ENCODE results near the gene PCDHGB3. TPM values are rescaled to one million over a fixed set of nuclear protein-coding genes. Genes with fewer than 3 reads are reported as not detected.
A peak's percentile ranks its signal among the peaks of the same experiment; 100 is the strongest.
"Not testable (repeated sequence)": the region's sequence is repeated elsewhere in the genome, so short reads cannot be mapped to it uniquely, and the experiment has no call there.

PCDHGB3 gene
- total and polyA plus RNA-seq, 5 donors from 2014 or later: 0.20 TPM; not detected in 4

DNA sequence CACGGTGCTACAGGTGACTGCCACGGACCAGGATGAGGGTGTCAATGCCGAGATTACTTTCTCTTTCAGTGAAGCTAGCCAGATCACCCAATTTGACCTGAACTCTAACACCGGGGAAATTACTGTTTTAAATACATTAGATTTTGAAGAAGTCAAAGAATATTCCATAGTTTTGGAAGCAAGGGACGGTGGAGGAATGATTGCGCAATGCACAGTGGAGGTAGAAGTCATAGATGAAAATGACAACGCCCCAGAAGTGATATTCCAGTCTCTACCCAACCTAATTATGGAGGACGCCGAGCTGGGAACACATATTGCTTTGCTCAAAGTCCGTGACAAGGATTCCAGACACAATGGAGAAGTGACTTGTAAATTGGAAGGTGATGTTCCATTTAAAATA is 18.6 kb downstream of the PCDHGB3 start:
- ATAC-seq (ENCODE audit: low read depth in 2 of 2) (no peak), DNase-seq (no peak)
- Histone ChIP-seq H3K36me3 (ENCODE audit: control insufficient read depth, insufficient read depth, low read length) (no peaks in the 10 kb centered on the region), H3K4me1 (ENCODE audit: control insufficient read depth, insufficient read depth, low read length, poor library complexity, severe bottlenecking) (no peaks in the 10 kb centered on the region), H3K27ac (ENCODE audit: insufficient read depth, low read length, poor library complexity, severe bottlenecking) (no peak overlapping the region), H3K27me3 (ENCODE audit: control insufficient read depth, insufficient read depth, low read length) (peaks cover 42% of the 10 kb centered on the region), H3K9me3 (ENCODE audit: control insufficient read depth in 2 of 2, low read length in 2 of 2) (peaks cover 20 to 48% of the 10 kb centered on the region in 2 experiments), H3K4me3 (ENCODE audit: low read depth, low read length) (no peak overlapping the region)
- Mint-ChIP-seq H3K27me3 (peaks cover 61% of the 10 kb centered on the region), H3K36me3 (peaks cover 3% of the 10 kb centered on the region), H3K4me3 (no peak overlapping the region), H3K27ac (peak overlapping the region in 1 of 3 donors; percentile 49), H3K4me1 (peaks cover 0 to 3% (median 0%) of the 10 kb centered on the region in 4 donors), H3K9me3 (peaks cover 0 to 60% (median 18%) of the 10 kb centered on the region in 7 donors)

DNA sequence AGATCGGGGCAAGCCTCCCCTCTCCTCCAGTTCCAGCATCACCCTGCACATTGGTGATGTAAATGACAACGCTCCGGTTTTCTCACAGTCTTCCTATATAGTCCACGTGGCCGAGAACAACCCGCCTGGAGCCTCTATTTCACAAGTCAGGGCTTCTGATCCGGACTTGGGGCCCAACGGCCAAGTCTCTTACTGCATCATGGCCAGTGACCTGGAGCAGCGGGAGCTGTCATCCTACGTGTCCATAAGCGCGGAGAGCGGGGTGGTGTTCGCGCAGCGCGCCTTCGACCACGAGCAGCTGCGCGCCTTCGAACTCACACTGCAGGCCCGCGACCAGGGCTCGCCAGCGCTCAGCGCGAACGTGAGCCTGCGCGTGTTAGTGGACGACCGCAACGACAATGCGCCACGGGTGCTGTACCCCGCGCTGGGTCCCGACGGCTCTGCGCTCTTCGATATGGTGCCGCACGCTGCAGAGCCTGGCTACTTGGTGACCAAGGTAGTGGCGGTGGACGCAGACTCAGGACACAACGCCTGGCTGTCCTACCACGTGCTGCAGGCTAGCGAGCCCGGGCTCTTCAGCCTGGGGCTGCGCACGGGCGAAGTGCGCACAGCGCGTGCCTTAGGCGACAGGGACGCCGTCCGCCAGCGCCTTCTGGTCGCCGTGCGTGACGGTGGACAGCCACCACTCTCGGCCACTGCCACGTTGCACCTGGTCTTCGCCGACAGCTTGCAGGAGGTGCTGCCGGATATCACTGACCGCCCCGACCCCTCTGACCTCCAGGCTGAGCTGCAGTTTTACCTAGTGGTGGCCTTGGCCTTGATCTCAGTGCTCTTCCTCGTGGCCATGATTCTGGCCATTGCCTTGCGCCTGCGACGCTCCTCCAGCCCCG is 19.4 kb downstream of the PCDHGB3 start:
- Mint-ChIP-seq H3K9me3 (peaks cover 0 to 60% (median 18%) of the 10 kb centered on the region in 7 donors), H3K4me1 (peaks cover 0 to 3% (median 0%) of the 10 kb centered on the region in 4 donors), H3K27me3 (peaks cover 58% of the 10 kb centered on the region), H3K36me3 (peaks cover 3% of the 10 kb centered on the region), H3K4me3 (peak overlapping the region in 1 of 4 donors; percentile 77), H3K27ac (no peak overlapping the region)
- Histone ChIP-seq H3K4me1 (ENCODE audit: control insufficient read depth, insufficient read depth, low read length, poor library complexity, severe bottlenecking) (no peaks in the 10 kb centered on the region), H3K27ac (ENCODE audit: insufficient read depth, low read length, poor library complexity, severe bottlenecking) (no peak overlapping the region), H3K27me3 (ENCODE audit: control insufficient read depth, insufficient read depth, low read length) (peaks cover 41% of the 10 kb centered on the region), H3K9me3 (ENCODE audit: control insufficient read depth in 2 of 2, low read length in 2 of 2) (peaks cover 21 to 54% of the 10 kb centered on the region in 2 experiments), H3K36me3 (ENCODE audit: control insufficient read depth, insufficient read depth, low read length) (no peaks in the 10 kb centered on the region), H3K4me3 (ENCODE audit: low read depth, low read length) (no peak overlapping the region)
- ATAC-seq (ENCODE audit: low read depth in 2 of 2) (no peak), DNase-seq (no peak)

DNA sequence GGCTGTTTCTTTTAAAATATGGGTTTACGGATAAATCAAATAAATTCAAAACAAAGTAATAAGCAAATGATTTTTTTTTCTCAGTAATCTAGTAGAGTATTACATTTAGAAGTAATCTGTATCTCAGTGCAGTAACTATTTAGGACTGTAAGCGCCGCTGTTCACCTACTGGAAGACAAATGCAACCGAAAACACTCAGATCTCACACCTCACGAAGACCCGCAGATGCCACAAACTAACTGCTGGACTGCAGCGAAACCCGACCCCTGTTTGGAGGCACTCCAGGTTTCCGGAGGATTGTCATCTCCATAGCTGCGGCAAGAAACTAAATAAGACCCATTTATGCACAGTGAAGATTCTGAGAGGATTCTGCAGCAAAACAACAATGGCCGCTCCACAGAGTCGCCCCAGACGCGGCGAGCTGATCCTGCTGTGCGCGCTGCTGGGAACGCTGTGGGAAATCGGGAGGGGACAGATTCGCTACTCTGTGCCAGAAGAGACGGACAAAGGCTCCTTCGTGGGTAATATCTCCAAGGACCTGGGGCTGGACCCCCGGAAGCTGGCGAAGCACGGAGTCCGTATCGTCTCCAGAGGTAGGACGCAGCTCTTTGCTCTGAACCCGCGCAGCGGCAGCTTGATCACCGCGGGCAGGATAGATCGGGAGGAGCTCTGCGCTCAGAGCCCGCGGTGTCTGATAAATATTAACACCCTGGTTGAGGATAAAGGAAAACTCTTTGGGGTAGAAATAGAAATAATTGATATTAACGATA is 22.6 kb downstream of the PCDHGB3 start, which contains the start of gene PCDHGA8:
PCDHGA8 (plus strand) TSS at position 205 of the 770 bp plus-strand sequence; CDS start at position 386, 181 bp downstream.
- Histone ChIP-seq H3K9me3 (ENCODE audit: control insufficient read depth in 2 of 2, low read length in 2 of 2) (peaks cover 24 to 37% of the 10 kb centered on the region in 2 experiments), H3K4me3 (ENCODE audit: low read depth, low read length) (no peak within 1 kb of the TSS), H3K27ac (ENCODE audit: insufficient read depth, low read length, poor library complexity, severe bottlenecking) (no peak within 1 kb of the TSS), H3K4me1 (ENCODE audit: control insufficient read depth, insufficient read depth, low read length, poor library complexity, severe bottlenecking) (no peaks in the 10 kb centered on the region), H3K27me3 (ENCODE audit: control insufficient read depth, insufficient read depth, low read length) (peaks cover 26% of the 10 kb centered on the region), H3K36me3 (ENCODE audit: control insufficient read depth, insufficient read depth, low read length) (no peaks in the 10 kb centered on the region)
- peak within 1 kb of the TSS in 1 of 4 donors; percentile 1 for H3K4me3 Mint-ChIP-seq
- ATAC-seq (ENCODE audit: low read depth in 2 of 2) (no peak), DNase-seq (no peak)
- H3K36me3 Mint-ChIP-seq: peaks cover 3% of the 10 kb centered on the region
- no peak within 1 kb of the TSS for H3K27ac Mint-ChIP-seq
- H3K9me3 Mint-ChIP-seq: peaks cover 0 to 57% (median 11%) of the 10 kb centered on the region in 7 donors
- peaks cover 0 to 3% (median 0%) of the 10 kb centered on the region in 4 donors for H3K4me1 Mint-ChIP-seq
- peaks cover 46% of the 10 kb centered on the region for H3K27me3 Mint-ChIP-seq

DNA sequence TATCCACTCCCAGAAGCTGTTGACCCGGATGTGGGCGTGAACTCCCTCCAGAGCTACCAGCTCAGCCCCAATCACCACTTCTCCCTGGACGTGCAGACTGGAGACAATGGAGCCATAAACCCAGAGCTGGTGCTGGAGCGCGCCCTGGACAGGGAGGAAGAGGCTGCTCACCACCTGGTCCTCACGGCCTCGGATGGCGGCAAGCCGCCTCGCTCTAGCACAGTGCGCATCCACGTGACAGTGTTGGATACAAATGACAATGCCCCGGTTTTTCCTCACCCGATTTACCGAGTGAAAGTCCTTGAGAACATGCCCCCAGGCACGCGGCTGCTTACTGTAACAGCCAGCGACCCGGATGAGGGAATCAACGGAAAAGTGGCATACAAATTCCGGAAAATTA is 23.2 kb downstream of the PCDHGB3 start:
- no peak overlapping the region for H3K4me3 ChIP-seq (ENCODE audit: low read depth, low read length)
- no peak for DNase-seq
- Mint-ChIP-seq H3K27me3 (peaks cover 49% of the 10 kb centered on the region), H3K36me3 (peaks cover 3% of the 10 kb centered on the region), H3K9me3 (peaks cover 0 to 56% (median 11%) of the 10 kb centered on the region in 7 donors), H3K4me3 (no peak overlapping the region), H3K4me1 (peaks cover 0 to 3% (median 0%) of the 10 kb centered on the region in 4 donors), H3K27ac (no peak overlapping the region)
- no peak for ATAC-seq (ENCODE audit: low read depth in 2 of 2)
- H3K9me3 ChIP-seq (ENCODE audit: control insufficient read depth in 2 of 2, low read length in 2 of 2): peaks cover 23 to 37% of the 10 kb centered on the region in 2 experiments
- H3K36me3 ChIP-seq (ENCODE audit: control insufficient read depth, insufficient read depth, low read length): no peaks in the 10 kb centered on the region
- H3K27ac ChIP-seq (ENCODE audit: insufficient read depth, low read length, poor library complexity, severe bottlenecking): no peak overlapping the region
- peaks cover 24% of the 10 kb centered on the region for H3K27me3 ChIP-seq (ENCODE audit: control insufficient read depth, insufficient read depth, low read length)
- no peaks in the 10 kb centered on the region for H3K4me1 ChIP-seq (ENCODE audit: control insufficient read depth, insufficient read depth, low read length, poor library complexity, severe bottlenecking)

DNA sequence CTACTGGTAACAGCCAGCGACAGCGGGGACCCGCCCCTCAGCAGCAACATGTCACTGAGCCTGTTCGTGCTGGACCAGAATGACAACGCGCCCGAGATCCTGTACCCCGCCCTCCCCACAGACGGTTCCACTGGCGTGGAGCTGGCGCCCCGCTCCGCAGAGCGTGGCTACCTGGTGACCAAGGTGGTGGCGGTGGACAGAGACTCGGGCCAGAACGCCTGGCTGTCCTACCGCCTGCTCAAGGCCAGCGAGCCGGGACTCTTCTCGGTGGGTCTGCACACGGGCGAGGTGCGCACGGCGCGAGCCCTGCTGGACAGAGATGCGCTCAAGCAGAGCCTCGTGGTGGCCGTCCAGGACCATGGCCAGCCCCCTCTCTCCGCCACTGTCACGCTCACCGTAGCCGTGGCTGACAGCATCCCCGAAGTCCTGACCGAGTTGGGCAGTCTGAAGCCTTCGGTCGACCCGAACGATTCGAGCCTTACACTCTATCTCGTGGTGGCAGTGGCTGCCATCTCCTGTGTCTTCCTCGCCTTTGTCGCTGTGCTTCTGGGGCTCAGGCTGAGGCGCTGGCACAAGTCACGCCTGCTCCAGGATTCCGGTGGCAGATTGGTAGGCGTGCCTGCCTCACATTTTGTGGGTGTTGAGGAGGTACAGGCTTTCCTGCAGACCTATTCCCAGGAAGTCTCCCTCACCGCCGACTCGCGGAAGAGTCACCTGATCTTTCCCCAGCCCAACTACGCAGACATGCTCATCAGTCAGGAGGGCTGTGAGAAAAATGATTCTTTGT is 24.6 kb downstream of the PCDHGB3 start:
- H3K36me3 ChIP-seq (ENCODE audit: control insufficient read depth, insufficient read depth, low read length); H3K36me3 Mint-ChIP-seq; H3K27ac ChIP-seq (ENCODE audit: insufficient read depth, low read length, poor library complexity, severe bottlenecking); H3K4me1 ChIP-seq (ENCODE audit: control insufficient read depth, insufficient read depth, low read length, poor library complexity, severe bottlenecking); H3K4me1 Mint-ChIP-seq; ATAC-seq (ENCODE audit: low read depth in 2 of 2); H3K27ac Mint-ChIP-seq; DNase-seq; H3K4me3 ChIP-seq (ENCODE audit: low read depth, low read length): not testable (repeated sequence)
- peak overlapping the region in 1 of 4 donors; percentile 32 for H3K4me3 Mint-ChIP-seq
- H3K9me3 Mint-ChIP-seq: peaks cover 0 to 55% (median 8%) of the 10 kb centered on the region in 7 donors
- Histone ChIP-seq H3K9me3 (ENCODE audit: control insufficient read depth in 2 of 2, low read length in 2 of 2) (peaks cover 23 to 37% of the 10 kb centered on the region in 2 experiments), H3K27me3 (ENCODE audit: control insufficient read depth, insufficient read depth, low read length) (peaks cover 23% of the 10 kb centered on the region)
- H3K27me3 Mint-ChIP-seq: peaks cover 41% of the 10 kb centered on the region

DNA sequence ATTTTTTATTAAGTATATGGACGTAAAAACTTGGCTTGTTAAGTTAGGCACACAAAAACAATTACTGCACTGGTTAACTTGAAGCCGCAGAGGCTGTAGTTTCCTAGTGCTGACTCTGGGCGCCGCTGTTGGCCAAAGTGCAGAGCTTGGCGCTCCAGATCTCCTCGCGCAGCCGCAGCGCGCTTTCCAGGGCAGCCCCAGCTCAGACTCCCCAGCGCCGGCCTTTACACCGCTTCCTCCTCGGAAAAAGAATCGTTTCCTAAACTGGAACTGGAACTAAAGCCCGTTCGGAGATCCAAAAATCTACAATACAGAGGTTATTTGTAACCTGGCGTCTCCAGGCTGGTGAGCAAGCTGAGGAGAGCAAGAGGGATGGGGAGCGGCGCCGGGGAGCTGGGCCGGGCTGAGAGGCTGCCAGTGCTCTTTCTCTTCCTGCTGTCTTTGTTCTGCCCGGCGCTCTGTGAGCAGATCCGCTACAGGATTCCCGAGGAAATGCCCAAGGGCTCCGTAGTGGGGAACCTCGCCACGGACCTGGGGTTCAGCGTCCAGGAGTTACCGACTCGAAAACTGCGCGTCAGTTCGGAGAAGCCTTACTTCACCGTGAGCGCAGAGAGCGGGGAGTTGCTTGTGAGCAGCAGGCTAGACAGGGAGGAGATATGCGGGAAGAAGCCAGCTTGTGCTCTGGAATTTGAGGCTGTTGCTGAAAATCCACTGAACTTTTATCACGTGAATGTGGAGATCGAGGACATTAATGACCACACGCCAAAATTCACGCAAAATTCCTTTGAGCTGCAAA is 27.9 kb downstream of the PCDHGB3 start, which contains the start of gene PCDHGB5:
PCDHGB5 (plus strand) TSS at position 192 of the 796 bp plus-strand sequence; CDS start at position 373, 181 bp downstream.
- H3K4me1 Mint-ChIP-seq; H3K4me3 ChIP-seq (ENCODE audit: low read depth, low read length); H3K4me1 ChIP-seq (ENCODE audit: control insufficient read depth, insufficient read depth, low read length, poor library complexity, severe bottlenecking); H3K27ac Mint-ChIP-seq; H3K36me3 ChIP-seq (ENCODE audit: control insufficient read depth, insufficient read depth, low read length); H3K36me3 Mint-ChIP-seq; H3K27ac ChIP-seq (ENCODE audit: insufficient read depth, low read length, poor library complexity, severe bottlenecking): not testable (repeated sequence)
- peak within 1 kb of the TSS in 2 of 4 donors; percentile 29 to 43 for H3K4me3 Mint-ChIP-seq
- H3K9me3 Mint-ChIP-seq: peaks cover 0 to 41% (median 7%) of the 10 kb centered on the region in 7 donors
- peaks cover 40% of the 10 kb centered on the region for H3K27me3 Mint-ChIP-seq
- peak in 1 of 3 donors; percentile 45 for DNase-seq
- ATAC-seq (ENCODE audit: low read depth in 2 of 2): peak; percentile 50 to 59
- peaks cover 21 to 28% of the 10 kb centered on the region in 2 experiments for H3K9me3 ChIP-seq (ENCODE audit: control insufficient read depth in 2 of 2, low read length in 2 of 2)
- H3K27me3 ChIP-seq (ENCODE audit: control insufficient read depth, insufficient read depth, low read length): peaks cover 26% of the 10 kb centered on the region

Data from CD4-positive, CD25-positive, alpha-beta regulatory T cell (primary cell).